Loucy (cell line): ENCODE data around the gene GALNT10.

Source experiments
- CTCF ChIP-seq: fragments of 200-600 bp; sonication (generic); conservative IDR thresholded peaks from 2 replicates; pipeline ENCODE4 v1.5.1; 2014; ENCODE audit warnings: mild to moderate bottlenecking, antibody characterized with exemption, low read length
- EZH2phosphoT487 ChIP-seq: fragments of 200-600 bp; IDR thresholded peaks from 2 replicates; pipeline ENCODE4 v1.6.1; 2018; ENCODE audit warnings: antibody characterized with exemption, mild to moderate bottlenecking, moderate library complexity, borderline replicate concordance

DNA sequence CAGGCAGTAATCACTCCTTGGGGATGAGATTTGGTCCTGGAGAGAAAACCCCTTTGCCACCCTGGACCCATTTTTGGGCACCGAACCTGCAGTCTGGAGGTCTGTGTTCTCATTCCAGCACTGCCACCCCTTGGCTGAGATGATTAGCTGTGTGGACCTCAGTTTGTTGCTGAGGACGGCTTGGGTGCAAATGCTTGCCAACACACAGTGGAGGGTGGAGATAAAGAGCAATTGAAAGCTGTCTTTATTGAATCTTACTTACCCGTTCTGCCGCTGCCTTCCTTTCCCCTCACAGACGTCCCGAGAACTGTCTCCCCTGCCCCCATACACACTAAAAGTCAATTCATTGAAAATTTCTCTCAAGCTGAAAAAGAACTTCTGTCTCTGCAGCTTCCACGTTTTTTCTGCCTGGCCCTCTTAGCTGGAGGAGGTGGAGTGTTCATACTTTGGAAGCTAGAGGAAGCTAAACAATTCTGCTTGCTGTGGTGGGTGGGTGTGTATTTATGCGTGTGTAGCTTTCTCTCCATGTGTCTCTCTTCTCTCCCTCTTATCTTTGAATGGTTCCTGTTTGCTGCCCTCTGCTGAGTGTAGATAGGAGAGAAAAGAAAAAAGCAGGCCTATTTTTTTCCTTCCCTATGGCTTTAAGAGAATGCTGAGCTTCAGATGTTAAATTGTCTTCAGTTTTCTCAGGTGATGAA lies 6.6 kb downstream of the GALNT10 start:
- TF ChIP-seq CTCF (peak; percentile 36), EZH2phosphoT487 (no peak)
